HepG2 (cell line): ENCODE results near the gene POFUT2. TPM values are rescaled to one million over a fixed set of nuclear protein-coding genes. Genes with fewer than 3 reads are reported as not detected.

Source experiments
- HNRNPLL ChIP-seq: fragments of 200-400 bp; formaldehyde crosslinking; IDR thresholded peaks from 2 replicates; pipeline ENCODE4 v1.6.1; 2017; ENCODE audit warnings: mild to moderate bottlenecking, low read depth, low read length; ENCODE audit not compliant: poor library complexity, severe bottlenecking
- KDM5B ChIP-seq: sonication (generic); formaldehyde crosslinking; IDR thresholded peaks from 2 replicates; pipeline ENCODE4 v1.4.0; 2020; ENCODE audit warnings: missing genetic modification reagents, mild to moderate bottlenecking, borderline replicate concordance
- MTA1 ChIP-seq: sonication (generic); formaldehyde crosslinking; IDR thresholded peaks from 2 replicates; pipeline ENCODE4 v1.4.0; 2020; ENCODE audit warnings: missing genetic modification reagents, mild to moderate bottlenecking, borderline replicate concordance
- NCOR1 ChIP-seq: fragments of 200-600 bp; sonication (generic); IDR thresholded peaks from 2 replicates; pipeline ENCODE4 v1.7.0; 2017; ENCODE audit warnings: antibody characterized with exemption, low read length, borderline replicate concordance
- NFAT5 ChIP-seq: sonication (generic); formaldehyde crosslinking; IDR thresholded peaks from 2 replicates; pipeline ENCODE4 v1.4.0; 2020; ENCODE audit warnings: missing genetic modification reagents
- THAP7 ChIP-seq: sonication (generic); formaldehyde crosslinking; IDR thresholded peaks from 2 replicates; pipeline ENCODE4 v1.8.1; 2023; ENCODE audit warnings: mild to moderate bottlenecking, missing genetic modification reagents
- ZBTB10 ChIP-seq: sonication (generic); formaldehyde crosslinking; IDR thresholded peaks from 2 replicates; pipeline ENCODE4 v1.4.0; 2020; ENCODE audit warnings: missing genetic modification reagents, borderline replicate concordance
- ZNF207 ChIP-seq: fragments of 450-650 bp; IDR thresholded peaks from 2 replicates; pipeline ENCODE4 v1.6.1; 2016; ENCODE audit warnings: antibody characterized with exemption, borderline replicate concordance
- polyA plus RNA-seq, 8 experiments: library from polyadenylated mRNA; depleted of rRNA in 3 of 8; stranded (reverse) in 7 of 8; unstranded in 1 of 8; fragments of >200 nt; fragmentation: Illumina TruSeq in 4 of 8; extraction: Trizol in 4 of 8; gene quantifications; 2 replicates each; pipeline versions ENCODE4 v1.2.1 to v1.2.3, GENCODE V29; 2011 to 2016; ENCODE audit warnings: low read depth in 4 of 8, missing spikeins in 1 of 8, mixed read lengths in 1 of 8; ENCODE audit not compliant: insufficient read depth in 1 of 8
- total RNA-seq, 5 experiments: library from RNA; depleted of rRNA; stranded (reverse); fragments of >200 nt; fragmentation: Illumina TruSeq; extraction: Trizol; gene quantifications; 2 replicates each; pipeline ENCODE4 v1.2.3, GENCODE V29; 2016; ENCODE audit warnings: low read depth in 1 of 5

POFUT2 gene
- total and polyA plus RNA-seq, 2 of the 13 experiments (the other 11 are each of a cell fraction or from before 2014, with no cell fraction given) = 22.8 to 24.0 TPM

GRCh38 chr21:45308194-45309068 is 20.7 kb upstream of the POFUT2 start (continued):
- TF ChIP-seq NFAT5 (CRISPR knock-in tag) (no peak), KDM5B (CRISPR knock-in tag) (peak; percentile 69; the same call in 1 of the 2 replicates), HNRNPLL (peak; percentile 64), MTA1 (peak; percentile 97), ZBTB10 (no peak), NCOR1 (no peak; the same call in 1 of the 2 replicates), THAP7 (CRISPR knock-in tag) (peak; percentile 38; the same call in 1 of the 2 replicates), ZNF207 (no peak)
